CD14-positive monocyte (primary cell): Measurements from ENCODE around the gene CCDC197. TPM values are rescaled to one million over a fixed set of nuclear protein-coding genes. Genes with fewer than 3 reads are reported as not detected.

Source experiments
- DNase-seq, 3 donors: peaks; one replicate each; pipeline ENCODE4 v3.0.0-alpha.2; 2011 to 2022
- H2AFZ ChIP-seq: 2 replicates; pipeline ENCODE4 v1.6.0; 2012; ENCODE audit warnings: mild to moderate bottlenecking, low read depth, low read length, inconsistent platforms; ENCODE audit not compliant: insufficient read depth, poor library complexity, severe bottlenecking
- H3K27ac ChIP-seq, 2 donors: 1 replicate in 1 of 2; 2 replicates in 1 of 2; pipeline ENCODE4 v1.5.1; 2012 to 2013; ENCODE audit warnings: low read length in 2 of 2, control low read depth in 1 of 2, inconsistent platforms in 1 of 2, low read depth in 1 of 2, mild to moderate bottlenecking in 1 of 2
- H3K27me3 ChIP-seq, 2 donors: one replicate each; pipeline versions ENCODE4 v1.6.0 to v1.6.1; 2011 to 2013; ENCODE audit warnings: low read length in 2 of 2; ENCODE audit not compliant: control insufficient read depth in 2 of 2, insufficient read depth in 2 of 2
- H3K36me3 ChIP-seq, 2 donors: replicated peaks in 1 of 2; 1 replicate in 1 of 2; 2 replicates in 1 of 2; pipeline versions ENCODE4 v1.5.1 to v1.6.1; 2012 to 2013; ENCODE audit warnings: low read length in 2 of 2, control low read depth in 1 of 2, inconsistent platforms in 1 of 2, mild to moderate bottlenecking in 1 of 2; ENCODE audit not compliant: insufficient read depth in 2 of 2, control insufficient read depth in 1 of 2
- H3K4me1 ChIP-seq, 2 donors: 1 replicate in 1 of 2; 2 replicates in 1 of 2; pipeline versions ENCODE4 v1.5.1 to v1.6.1; 2012 to 2013; ENCODE audit warnings: low read length in 2 of 2, control low read depth in 1 of 2, inconsistent platforms in 1 of 2, mild to moderate bottlenecking in 1 of 2, moderate library complexity in 1 of 2; ENCODE audit not compliant: insufficient read depth in 2 of 2, control insufficient read depth in 1 of 2
- H3K4me2 ChIP-seq: replicated peaks from 2 replicates; pipeline ENCODE3; 2012; ENCODE audit warnings: low read length, moderate library complexity, mild to moderate bottlenecking; ENCODE audit not compliant: poor library complexity, severe bottlenecking; ENCODE audit errors: extremely low read depth
- H3K4me3 ChIP-seq, 3 experiments: fragments of 200-600 bp in 1 of 3; sonication (generic) in 1 of 3; replicated peaks in 1 of 3; 1 replicate in 2 of 3; 2 replicates in 1 of 3; pipeline ENCODE4 v1.5.1; 2011 to 2013; ENCODE audit warnings: low read length in 3 of 3, mild to moderate bottlenecking in 3 of 3, control low read depth in 2 of 3, low read depth in 2 of 3, inconsistent platforms in 1 of 3, moderate library complexity in 1 of 3
- H3K79me2 ChIP-seq: 2 replicates; pipeline ENCODE4 v1.6.0; 2012; ENCODE audit warnings: mild to moderate bottlenecking, control low read depth, inconsistent platforms, low read length, moderate library complexity; ENCODE audit not compliant: insufficient read depth
- H3K9ac ChIP-seq: 2 replicates; pipeline ENCODE4 v1.6.0; 2017; ENCODE audit warnings: low read length, mild to moderate bottlenecking; ENCODE audit not compliant: insufficient read depth, poor library complexity, severe bottlenecking
- H3K9me3 ChIP-seq, 2 donors: replicated peaks in 1 of 2; 1 replicate in 1 of 2; 2 replicates in 1 of 2; pipeline versions ENCODE4 v1.5.1 to v1.6.1; 2012 to 2013; ENCODE audit warnings: low read length in 2 of 2, control low read depth in 1 of 2; ENCODE audit not compliant: control insufficient read depth in 1 of 2, insufficient read depth in 1 of 2
- H4K20me1 ChIP-seq: 2 replicates; pipeline ENCODE4 v1.6.0; 2012; ENCODE audit warnings: mild to moderate bottlenecking, low read length, control low read depth, moderate library complexity; ENCODE audit not compliant: insufficient read depth
- H3K27ac Mint-ChIP-seq, 7 donors: one replicate each; pipeline ENCODE4 v1.8.0; 2020; ENCODE audit warnings: mild to moderate bottlenecking in 7 of 7, mixed read lengths in 7 of 7, moderate library complexity in 6 of 7, inconsistent platforms in 2 of 7
- H3K27me3 Mint-ChIP-seq, 3 donors: one replicate each; pipeline ENCODE4 v1.8.0; 2021 to 2022; ENCODE audit warnings: low read depth in 3 of 3, mild to moderate bottlenecking in 3 of 3, mixed read lengths in 3 of 3, moderate library complexity in 3 of 3, inconsistent platforms in 1 of 3
- H3K36me3 Mint-ChIP-seq, 2 donors: one replicate each; pipeline ENCODE4 v1.8.0; 2020; ENCODE audit warnings: mixed read lengths in 2 of 2, inconsistent platforms in 1 of 2, mild to moderate bottlenecking in 1 of 2
- H3K4me1 Mint-ChIP-seq: one replicate; pipeline ENCODE4 v1.8.0; 2020; ENCODE audit warnings: mild to moderate bottlenecking, mixed read lengths
- H3K4me3 Mint-ChIP-seq, 2 donors: one replicate each; pipeline ENCODE4 v1.8.0; 2020; ENCODE audit warnings: mild to moderate bottlenecking in 2 of 2, mixed read lengths in 2 of 2, moderate library complexity in 1 of 2
- H3K9me3 Mint-ChIP-seq, 7 donors: one replicate each; pipeline ENCODE4 v1.8.0; 2020 to 2022; ENCODE audit warnings: mixed read lengths in 7 of 7, mild to moderate bottlenecking in 6 of 7, moderate library complexity in 6 of 7, inconsistent platforms in 2 of 7
- CTCF ChIP-seq: fragments of 200-600 bp; IDR thresholded peaks from one replicate; pipeline ENCODE4 v1.8.0; 2022; ENCODE audit warnings: antibody characterized with exemption, mild to moderate bottlenecking
- WGBS: methylation state at CpG from one replicate; pipeline ENCODE4 v1.1.5; 2013; ENCODE audit warnings: missing lambda C conversion rate; ENCODE audit not compliant: insufficient coverage; 5-methylcytosine and 5-hydroxymethylcytosine counted together
- intact Hi-C, 2 donors: fragments of 100-400 bp; cut with micrococcal nuclease; formaldehyde crosslinking; loops; one replicate each; pipeline versions ENCODE4 v1.15.0 to v1.15.1; 2023
- polyA plus RNA-seq, 3 donors: library from polyadenylated mRNA; depleted of rRNA in 1 of 3; unstranded in 2 of 3; stranded (reverse) in 1 of 3; fragments of 300-500 nt in 2 of 3; fragments of >200 nt in 1 of 3; fragmentation: Illumina TruSeq in 2 of 3; gene quantifications; 1 replicate in 2 of 3; 2 replicates in 1 of 3; pipeline ENCODE4 v1.2.3, GENCODE V29; 2012 to 2021

CCDC197 gene
- polyA plus RNA-seq, 3 donors: not detected

- no peak for TF ChIP-seq CTCF
- Mint-ChIP-seq H3K36me3 (no peaks in the 10 kb centered on the region), H3K4me3 (no peak overlapping the region), H3K27ac (no peak overlapping the region), H3K9me3 (no peaks in the 10 kb centered on the region), H3K4me1 (peaks cover 8% of the 10 kb centered on the region), H3K27me3 (peaks cover 2 to 11% (median 3%) of the 10 kb centered on the region in 3 donors)
- no peaks in the 10 kb centered on the region for H3K27me3 ChIP-seq
- DNase-seq: no peak
- H2AFZ ChIP-seq: no peak overlapping the region
- peaks cover 0 to 3% of the 10 kb centered on the region in 2 donors for H3K4me1 ChIP-seq
- no peak overlapping the region for H3K4me2 ChIP-seq
- H3K9me3 ChIP-seq: no peaks in the 10 kb centered on the region
- H3K27ac ChIP-seq: no peak overlapping the region
- intact Hi-C loops: no loop called here
- H3K79me2 ChIP-seq: no peaks in the 10 kb centered on the region
- no peaks in the 10 kb centered on the region for H4K20me1 ChIP-seq
- H3K4me3 ChIP-seq: no peak overlapping the region
- H3K36me3 ChIP-seq: no peaks in the 10 kb centered on the region
- WGBS: no CpG with 5 or more reads among the region's 2 CpGs
- no peak overlapping the region for H3K9ac ChIP-seq
Observed at GRCh38 chr14:94015223-94015622, 18.1 kb downstream of the CCDC197 start.

- H3K4me3 Mint-ChIP-seq: no peak overlapping the region
- Histone ChIP-seq H3K4me3 (no peak overlapping the region), H3K27me3 (no peaks in the 10 kb centered on the region), H3K79me2 (no peaks in the 10 kb centered on the region), H3K4me1 (peaks cover 0 to 3% of the 10 kb centered on the region in 2 donors), H3K9me3 (no peaks in the 10 kb centered on the region), H3K36me3 (no peaks in the 10 kb centered on the region), H3K9ac (no peak overlapping the region), H3K27ac (no peak overlapping the region), H2AFZ (no peak overlapping the region), H3K4me2 (no peak overlapping the region), H4K20me1 (no peaks in the 10 kb centered on the region)
- H3K9me3 Mint-ChIP-seq: no peaks in the 10 kb centered on the region
- TF ChIP-seq CTCF: no peak
- no peak overlapping the region for H3K27ac Mint-ChIP-seq
- no peaks in the 10 kb centered on the region for H3K36me3 Mint-ChIP-seq
- DNase-seq: no peak
- H3K27me3 Mint-ChIP-seq: peaks cover 0 to 5% (median 2%) of the 10 kb centered on the region in 3 donors
- 98% methylated on average over 7 of the region's 8 CpGs for WGBS
- intact Hi-C loops: no loop called here
- peaks cover 10% of the 10 kb centered on the region for H3K4me1 Mint-ChIP-seq
Observed at GRCh38 chr14:94016446-94016976, 19.4 kb downstream of the CCDC197 start.
